Measurements from ENCODE around the gene REPIN1.

REPIN1 gene

DNA sequence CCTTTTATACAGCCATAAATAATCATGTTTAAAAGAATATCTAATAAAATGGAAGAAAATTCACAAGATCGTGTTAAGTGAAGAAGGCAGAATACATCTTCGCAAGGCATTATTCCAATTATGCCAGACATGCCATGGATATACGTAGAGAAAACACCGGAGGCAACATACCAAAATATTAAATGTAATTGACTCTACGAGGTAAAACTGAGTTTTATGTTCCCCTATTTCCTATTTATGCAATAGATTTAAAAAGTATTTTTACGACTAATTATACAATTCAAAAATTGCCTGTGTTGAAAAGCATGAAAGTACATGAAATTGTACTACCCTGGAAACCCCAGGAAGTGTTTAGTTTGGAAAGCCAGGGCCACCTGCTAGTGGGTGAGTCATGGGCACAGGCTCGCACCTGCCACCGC lies 936 bp upstream of the REPIN1 start:
- Mint-ChIP-seq H3K9me3 (no peaks in the 10 kb centered on the region), H3K27me3 (no peaks in the 10 kb centered on the region), H3K4me1 (peaks cover 15% of the 10 kb centered on the region), H3K4me3 (peak overlapping the region; percentile 87), H3K27ac (ENCODE audit: low read depth) (peak overlapping the region; percentile 88), H3K36me3 (ENCODE audit: insufficient read depth) (peaks cover 11% of the 10 kb centered on the region)
- peak; percentile 68 for ATAC-seq (replicated peaks; ENCODE audit: extremely low read depth, poor library complexity, severe bottlenecking)
- DNase-seq (ENCODE audit: low spot score in 2 of 2), result no peak

GRCh38 chr7:150368884-150369747 lies 494 bp downstream of the REPIN1 start:
- Mint-ChIP-seq H3K36me3 (ENCODE audit: insufficient read depth) (peaks cover 14% of the 10 kb centered on the region), H3K4me3 (peak overlapping the region; percentile 87), H3K4me1 (peaks cover 20% of the 10 kb centered on the region), H3K27me3 (no peaks in the 10 kb centered on the region), H3K27ac (ENCODE audit: low read depth) (peak overlapping the region; percentile 76), H3K9me3 (no peaks in the 10 kb centered on the region)
- ATAC-seq (replicated peaks; ENCODE audit: extremely low read depth, poor library complexity, severe bottlenecking), result peak; percentile 59
- peak in 1 of 2 donors; percentile 26 for DNase-seq (ENCODE audit: low spot score in 2 of 2)

GRCh38 chr7:150369748-150370501 lies 1.3 kb downstream of the REPIN1 start:
- Mint-ChIP-seq H3K9me3 (no peaks in the 10 kb centered on the region), H3K4me3 (peak overlapping the region; percentile 87), H3K36me3 (ENCODE audit: insufficient read depth) (peaks cover 17% of the 10 kb centered on the region), H3K27ac (ENCODE audit: low read depth) (peak overlapping the region; percentile 76), H3K4me1 (peaks cover 20% of the 10 kb centered on the region), H3K27me3 (no peaks in the 10 kb centered on the region)
- ATAC-seq (replicated peaks; ENCODE audit: extremely low read depth, poor library complexity, severe bottlenecking) (no peak), DNase-seq (ENCODE audit: low spot score in 2 of 2) (no peak)

DNA sequence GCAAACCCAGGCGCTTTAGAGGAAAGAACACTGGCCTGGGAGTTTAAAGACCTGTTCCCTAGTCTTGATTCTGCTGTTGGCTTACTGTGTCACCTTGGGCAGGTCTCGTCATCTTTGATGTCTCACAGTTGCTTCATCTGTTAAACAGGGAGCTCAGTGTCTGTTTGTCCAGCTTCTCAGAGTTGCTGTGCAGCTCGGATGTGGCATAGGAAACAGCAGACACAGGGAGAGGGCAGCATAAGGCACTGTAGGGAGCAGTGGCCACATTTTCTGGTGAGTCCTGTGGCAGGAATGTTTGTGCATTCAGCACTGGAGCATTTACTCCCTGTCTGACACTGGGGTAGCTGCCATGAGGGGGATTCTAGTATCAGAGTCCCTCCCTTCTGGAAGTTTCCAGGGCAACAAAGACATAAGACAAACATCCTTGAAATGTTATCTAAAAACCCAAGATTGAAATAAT lies 2.0 kb downstream of the REPIN1 start:
- H3K36me3 Mint-ChIP-seq (ENCODE audit: insufficient read depth), result peaks cover 17% of the 10 kb centered on the region
- no peak for ATAC-seq (replicated peaks; ENCODE audit: extremely low read depth, poor library complexity, severe bottlenecking)
- no peak for DNase-seq (ENCODE audit: low spot score in 2 of 2)
- H3K4me1 Mint-ChIP-seq, result peaks cover 20% of the 10 kb centered on the region
- no peaks in the 10 kb centered on the region for H3K9me3 Mint-ChIP-seq
- peak overlapping the region; percentile 87 for H3K4me3 Mint-ChIP-seq
- no peak overlapping the region for H3K27ac Mint-ChIP-seq (ENCODE audit: low read depth)
- no peaks in the 10 kb centered on the region for H3K27me3 Mint-ChIP-seq

DNA sequence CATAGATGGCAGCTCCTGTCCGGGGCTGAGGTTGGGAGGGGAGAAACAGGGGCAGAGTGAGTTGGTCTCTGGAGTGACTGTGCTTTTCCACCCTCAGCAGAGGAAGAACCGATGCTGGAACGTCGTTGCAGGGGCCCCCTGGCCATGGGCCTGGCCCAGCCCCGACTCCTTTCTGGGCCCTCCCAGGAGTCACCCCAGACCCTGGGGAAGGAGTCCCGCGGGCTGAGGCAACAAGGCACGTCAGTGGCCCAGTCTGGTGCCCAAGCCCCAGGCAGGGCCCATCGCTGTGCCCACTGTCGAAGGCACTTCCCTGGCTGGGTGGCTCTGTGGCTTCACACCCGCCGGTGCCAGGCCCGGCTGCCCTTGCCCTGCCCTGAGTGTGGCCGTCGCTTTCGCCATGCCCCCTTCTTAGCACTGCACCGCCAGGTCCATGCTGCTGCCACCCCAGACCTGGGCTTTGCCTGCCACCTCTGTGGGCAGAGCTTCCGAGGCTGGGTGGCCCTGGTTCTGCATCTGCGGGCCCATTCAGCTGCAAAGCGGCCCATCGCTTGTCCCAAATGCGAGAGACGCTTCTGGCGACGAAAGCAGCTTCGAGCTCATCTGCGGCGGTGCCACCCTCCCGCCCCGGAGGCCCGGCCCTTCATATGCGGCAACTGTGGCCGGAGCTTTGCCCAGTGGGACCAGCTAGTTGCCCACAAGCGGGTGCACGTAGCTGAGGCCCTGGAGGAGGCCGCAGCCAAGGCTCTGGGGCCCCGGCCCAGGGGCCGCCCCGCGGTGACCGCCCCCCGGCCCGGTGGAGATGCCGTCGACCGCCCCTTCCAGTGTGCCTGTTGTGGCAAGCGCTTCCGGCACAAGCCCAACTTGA lies 2.7 kb downstream of the REPIN1 start:
- no peak overlapping the region for H3K27ac Mint-ChIP-seq (ENCODE audit: low read depth)
- no peaks in the 10 kb centered on the region for H3K9me3 Mint-ChIP-seq
- peaks cover 26% of the 10 kb centered on the region for H3K4me1 Mint-ChIP-seq
- DNase-seq (ENCODE audit: low spot score in 2 of 2) (no peak), ATAC-seq (replicated peaks; ENCODE audit: extremely low read depth, poor library complexity, severe bottlenecking) (no peak)
- H3K4me3 Mint-ChIP-seq, result peak overlapping the region; percentile 87
- H3K36me3 Mint-ChIP-seq (ENCODE audit: insufficient read depth), result peaks cover 18% of the 10 kb centered on the region
- H3K27me3 Mint-ChIP-seq, result no peaks in the 10 kb centered on the region

DNA sequence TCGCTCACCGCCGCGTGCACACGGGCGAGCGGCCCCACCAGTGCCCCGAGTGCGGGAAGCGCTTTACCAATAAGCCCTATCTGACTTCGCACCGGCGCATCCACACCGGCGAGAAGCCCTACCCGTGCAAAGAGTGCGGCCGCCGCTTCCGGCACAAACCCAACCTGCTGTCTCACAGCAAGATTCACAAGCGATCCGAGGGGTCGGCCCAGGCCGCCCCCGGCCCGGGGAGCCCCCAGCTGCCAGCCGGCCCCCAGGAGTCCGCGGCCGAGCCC lies 3.3 kb downstream of the REPIN1 start:
- H3K27me3 Mint-ChIP-seq, result no peaks in the 10 kb centered on the region
- H3K4me3 Mint-ChIP-seq, result no peak overlapping the region
- DNase-seq (ENCODE audit: low spot score in 2 of 2) (no peak), ATAC-seq (replicated peaks; ENCODE audit: extremely low read depth, poor library complexity, severe bottlenecking) (no peak)
- H3K9me3 Mint-ChIP-seq, result no peaks in the 10 kb centered on the region
- peaks cover 27% of the 10 kb centered on the region for H3K4me1 Mint-ChIP-seq
- H3K27ac Mint-ChIP-seq (ENCODE audit: low read depth), result no peak overlapping the region
- peaks cover 19% of the 10 kb centered on the region for H3K36me3 Mint-ChIP-seq (ENCODE audit: insufficient read depth)

DNA sequence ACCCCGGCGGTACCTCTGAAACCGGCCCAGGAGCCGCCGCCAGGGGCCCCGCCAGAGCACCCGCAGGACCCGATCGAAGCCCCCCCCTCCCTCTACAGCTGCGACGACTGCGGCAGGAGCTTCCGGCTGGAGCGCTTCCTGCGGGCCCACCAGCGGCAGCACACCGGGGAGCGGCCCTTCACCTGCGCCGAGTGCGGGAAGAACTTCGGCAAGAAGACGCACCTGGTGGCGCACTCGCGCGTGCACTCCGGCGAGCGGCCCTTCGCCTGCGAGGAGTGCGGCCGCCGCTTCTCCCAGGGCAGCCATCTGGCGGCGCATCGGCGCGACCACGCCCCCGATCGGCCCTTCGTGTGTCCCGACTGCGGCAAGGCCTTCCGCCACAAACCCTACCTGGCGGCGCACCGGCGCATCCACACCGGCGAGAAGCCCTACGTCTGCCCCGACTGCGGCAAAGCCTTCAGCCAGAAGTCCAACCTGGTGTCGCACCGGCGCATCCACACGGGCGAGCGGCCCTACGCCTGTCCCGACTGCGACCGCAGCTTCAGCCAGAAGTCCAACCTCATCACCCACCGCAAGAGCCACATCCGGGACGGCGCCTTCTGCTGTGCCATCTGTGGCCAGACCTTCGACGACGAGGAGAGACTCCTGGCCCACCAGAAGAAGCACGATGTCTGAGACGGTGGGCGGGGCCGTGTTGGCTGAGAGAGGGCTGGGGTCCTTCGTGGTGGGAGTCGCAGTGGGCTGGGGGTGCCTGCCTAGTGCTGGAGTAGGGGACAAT lies 3.8 kb downstream of the REPIN1 start:
- H3K36me3 Mint-ChIP-seq (ENCODE audit: insufficient read depth), result peaks cover 19% of the 10 kb centered on the region
- H3K9me3 Mint-ChIP-seq, result no peaks in the 10 kb centered on the region
- H3K27me3 Mint-ChIP-seq, result no peaks in the 10 kb centered on the region
- DNase-seq (ENCODE audit: low spot score in 2 of 2), result no peak
- peaks cover 29% of the 10 kb centered on the region for H3K4me1 Mint-ChIP-seq
- no peak overlapping the region for H3K27ac Mint-ChIP-seq (ENCODE audit: low read depth)
- ATAC-seq (replicated peaks; ENCODE audit: extremely low read depth, poor library complexity, severe bottlenecking), result no peak
- H3K4me3 Mint-ChIP-seq, result no peak overlapping the region

GRCh38 chr7:150373049-150373801 lies 4.6 kb downstream of the REPIN1 start:
- ATAC-seq (replicated peaks; ENCODE audit: extremely low read depth, poor library complexity, severe bottlenecking), result no peak
- H3K4me1 Mint-ChIP-seq, result peaks cover 36% of the 10 kb centered on the region
- no peak overlapping the region for H3K27ac Mint-ChIP-seq (ENCODE audit: low read depth)
- no peaks in the 10 kb centered on the region for H3K9me3 Mint-ChIP-seq
- H3K27me3 Mint-ChIP-seq, result no peaks in the 10 kb centered on the region
- peak overlapping the region; percentile 17 for H3K4me3 Mint-ChIP-seq
- peaks cover 17% of the 10 kb centered on the region for H3K36me3 Mint-ChIP-seq (ENCODE audit: insufficient read depth)
- DNase-seq (ENCODE audit: low spot score in 2 of 2), result no peak

GRCh38 chr7:150374026-150374425 lies 5.4 kb downstream of the REPIN1 start:
- H3K9me3 Mint-ChIP-seq, result no peaks in the 10 kb centered on the region
- peaks cover 17% of the 10 kb centered on the region for H3K36me3 Mint-ChIP-seq (ENCODE audit: insufficient read depth)
- no peaks in the 10 kb centered on the region for H3K27me3 Mint-ChIP-seq
- no peak overlapping the region for H3K27ac Mint-ChIP-seq (ENCODE audit: low read depth)
- peaks cover 38% of the 10 kb centered on the region for H3K4me1 Mint-ChIP-seq
- DNase-seq (ENCODE audit: low spot score in 2 of 2) (no peak), ATAC-seq (replicated peaks; ENCODE audit: extremely low read depth, poor library complexity, severe bottlenecking) (no peak)
- no peak overlapping the region for H3K4me3 Mint-ChIP-seq

DNA sequence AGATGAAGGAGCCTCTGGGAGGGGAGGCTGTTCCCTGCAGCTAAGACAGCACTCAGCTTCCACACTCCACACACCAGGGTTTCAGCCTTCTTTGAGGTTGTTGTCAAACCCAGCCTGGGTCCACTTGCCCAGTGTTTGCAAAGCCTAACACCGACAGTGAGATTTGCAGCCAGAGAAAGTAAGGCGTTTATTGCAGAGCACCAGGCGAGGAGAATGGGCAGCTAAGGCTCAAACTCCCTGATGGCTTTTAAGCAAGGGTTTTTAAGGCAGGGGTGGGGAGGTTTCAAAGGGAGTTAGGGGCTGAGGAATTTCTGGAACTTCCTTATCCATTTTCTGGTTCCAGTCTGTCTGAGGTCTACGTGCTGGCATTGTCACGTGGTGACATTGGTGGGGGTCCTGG lies 5.8 kb downstream of the REPIN1 start:
- Mint-ChIP-seq H3K4me3 (no peak overlapping the region), H3K27ac (ENCODE audit: low read depth) (peak overlapping the region; percentile 61), H3K4me1 (peaks cover 38% of the 10 kb centered on the region), H3K9me3 (no peaks in the 10 kb centered on the region), H3K36me3 (ENCODE audit: insufficient read depth) (peaks cover 16% of the 10 kb centered on the region), H3K27me3 (no peaks in the 10 kb centered on the region)
- ATAC-seq (replicated peaks; ENCODE audit: extremely low read depth, poor library complexity, severe bottlenecking) (no peak), DNase-seq (ENCODE audit: low spot score in 2 of 2) (no peak)

GRCh38 chr7:150375662-150376521 lies 7.3 kb downstream of the REPIN1 start:
- no peak for ATAC-seq (replicated peaks; ENCODE audit: extremely low read depth, poor library complexity, severe bottlenecking)
- Mint-ChIP-seq H3K36me3 (ENCODE audit: insufficient read depth) (peaks cover 13% of the 10 kb centered on the region), H3K27me3 (no peaks in the 10 kb centered on the region), H3K9me3 (no peaks in the 10 kb centered on the region), H3K27ac (ENCODE audit: low read depth) (no peak overlapping the region), H3K4me1 (peaks cover 38% of the 10 kb centered on the region), H3K4me3 (no peak overlapping the region)
- no peak for DNase-seq (ENCODE audit: low spot score in 2 of 2)

Data from central memory CD8-positive, alpha-beta T cell (primary cell).